K562 (cell line): ENCODE data around the gene MAP3K6. TPM values are rescaled to one million over a fixed set of nuclear protein-coding genes. Genes with fewer than 3 reads are reported as not detected.

Experiments
- CBFB ChIP-seq: sonication (generic); formaldehyde crosslinking; IDR thresholded peaks from 2 replicates; pipeline ENCODE4 v1.4.0; 2020; ENCODE audit warnings: mild to moderate bottlenecking, missing genetic modification reagents
- CCAR2 ChIP-seq: fragments of 200-400 bp; formaldehyde crosslinking; IDR thresholded peaks from 2 replicates; pipeline ENCODE4 v1.6.1; 2017; ENCODE audit warnings: mild to moderate bottlenecking, low read depth, low read length
- EHMT2 ChIP-seq: fragments of 450-650 bp; IDR thresholded peaks from 2 replicates; pipeline ENCODE4 v1.6.1; 2018; ENCODE audit warnings: antibody characterized with exemption
- NR3C1 ChIP-seq: sonication (generic); formaldehyde crosslinking; IDR thresholded peaks from 2 replicates; pipeline ENCODE4 v1.8.1; 2022; ENCODE audit warnings: missing genetic modification reagents
- PHF8 ChIP-seq: fragments of 200-600 bp; sonication (generic); IDR thresholded peaks from 2 replicates; pipeline ENCODE4 v1.6.1; 2012; ENCODE audit warnings: mixed run types, mild to moderate bottlenecking, inconsistent platforms, low read length, moderate library complexity, borderline replicate concordance
- POLR3A ChIP-seq: IDR thresholded peaks from 2 replicates; pipeline ENCODE4 v1.6.1; 2011; ENCODE audit warnings: borderline replicate concordance, mild to moderate bottlenecking, moderate library complexity; ENCODE audit not compliant: insufficient read length, insufficient read depth; ENCODE audit errors: extremely low read depth
- RBFOX2 ChIP-seq: fragments of 200-400 bp; formaldehyde crosslinking; IDR thresholded peaks from 2 replicates; pipeline ENCODE4 v1.6.1; 2017; ENCODE audit warnings: low read depth, mild to moderate bottlenecking, low read length, moderate library complexity
- TARDBP ChIP-seq: fragments of 450-650 bp; IDR thresholded peaks from 2 replicates; pipeline ENCODE4 v1.6.1; 2016
- TOE1 ChIP-seq, 2 experiments: fragments of 450-650 bp in 1 of 2; sonication (generic) in 1 of 2; formaldehyde crosslinking in 1 of 2; IDR thresholded peaks; 2 replicates each; pipeline versions ENCODE4 v1.7.1 to v1.8.0; 2016 to 2022; ENCODE audit warnings: borderline replicate concordance in 2 of 2, mild to moderate bottlenecking in 2 of 2, antibody characterized with exemption in 1 of 2, inconsistent platforms in 1 of 2, low read depth in 1 of 2, missing genetic modification reagents in 1 of 2, moderate library complexity in 1 of 2
- ZNF217 ChIP-seq: sonication (generic); formaldehyde crosslinking; IDR thresholded peaks from 2 replicates; pipeline ENCODE4 v1.8.0; 2022; ENCODE audit warnings: mild to moderate bottlenecking, missing genetic modification reagents
- ZNF324 ChIP-seq: fragments of 250-450 bp; sonication (Bioruptor Pico); IDR thresholded peaks from 2 replicates; pipeline ENCODE4 v1.4.0; 2020; ENCODE audit warnings: mild to moderate bottlenecking
- polyA plus RNA-seq, 8 experiments: library from polyadenylated mRNA; depleted of rRNA in 4 of 8; stranded (reverse) in 5 of 8; unstranded in 3 of 8; fragments of >200 nt; fragmentation: Nextera tagmentation in 2 of 8; fragmentation: Illumina TruSeq in 1 of 8; extraction: Ambion mirVana in 2 of 8; extraction: Trizol in 1 of 8; gene quantifications; 2 replicates each; pipeline versions ENCODE4 v1.2.1 to v1.2.3, GENCODE V29; 2011 to 2014; ENCODE audit warnings: inconsistent platforms in 1 of 8, missing spikeins in 1 of 8
- total RNA-seq, 7 experiments: library from RNA; depleted of rRNA in 6 of 7; stranded (reverse); fragments of >200 nt in 6 of 7; fragmentation: Illumina TruSeq in 2 of 7; extraction: Trizol in 2 of 7; gene quantifications; 2 replicates each; pipeline versions ENCODE4 v1.2.1 to v1.2.3, GENCODE V29; 2011 to 2021; ENCODE audit warnings: low replicate concordance in 1 of 7
- TF ChIP-seq, protein P1 (sequence below): sonication (generic); formaldehyde crosslinking; IDR thresholded peaks from 2 replicates; pipeline ENCODE4 v1.4.0; 2020; ENCODE audit warnings: mild to moderate bottlenecking, missing genetic modification reagents
- TF ChIP-seq, protein P2 (sequence below): fragments of 250-450 bp; sonication (Bioruptor Pico); IDR thresholded peaks from 2 replicates; pipeline ENCODE4 v1.5.0; 2021
- TF ChIP-seq, protein P3 (sequence below): fragments of 450-650 bp; IDR thresholded peaks from 2 replicates; pipeline ENCODE4 v1.6.1; 2016; ENCODE audit warnings: low read depth
- TF ChIP-seq, protein P4 (sequence below): fragments of 250-450 bp; sonication (Bioruptor Pico); IDR thresholded peaks from 2 replicates; pipeline ENCODE4 v1.4.0; 2020; ENCODE audit warnings: mild to moderate bottlenecking, moderate library complexity

The MAP3K6 gene
- total and polyA plus RNA-seq, 9 of the 15 experiments (the other 6 are each of a cell fraction or from before 2014, with no cell fraction given) = 0.99 to 21.9 (median 7.0) TPM

DNA sequence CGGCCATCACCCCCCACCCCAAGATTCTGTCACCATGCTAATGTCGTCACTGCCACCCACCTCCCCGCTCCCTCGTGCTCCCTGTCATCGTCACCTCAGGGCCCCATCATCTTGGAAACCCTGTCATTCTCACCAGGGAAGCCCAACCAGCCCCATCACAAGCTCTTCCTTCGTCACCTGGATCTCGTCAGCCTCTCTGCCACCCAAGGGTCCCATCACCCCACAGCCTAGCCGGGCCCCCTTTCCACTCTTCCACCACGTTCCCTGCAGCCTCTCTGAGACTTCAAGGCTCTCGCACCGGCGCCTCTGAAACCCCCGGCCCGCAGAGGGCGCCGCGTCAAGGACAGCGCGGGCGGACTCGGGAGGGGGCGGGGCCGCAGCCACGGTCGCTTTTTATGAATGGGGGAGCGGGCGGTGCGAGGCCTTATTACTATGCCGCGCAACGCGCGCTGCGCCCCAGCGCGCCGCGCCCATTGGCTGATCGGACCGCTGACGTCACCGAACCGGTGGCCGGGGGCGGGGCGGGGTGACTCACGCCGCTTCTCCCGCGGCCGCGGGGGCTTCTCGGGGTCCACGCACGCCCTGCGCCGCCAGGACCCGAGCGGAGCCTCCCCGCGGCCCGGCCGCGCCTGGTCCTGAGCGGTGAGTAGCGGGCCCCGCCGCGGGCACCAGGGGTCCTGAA is 25.5 kb upstream of the MAP3K6 start, which contains the start of gene GPR3 (continued):
- TF ChIP-seq, protein P1, sequence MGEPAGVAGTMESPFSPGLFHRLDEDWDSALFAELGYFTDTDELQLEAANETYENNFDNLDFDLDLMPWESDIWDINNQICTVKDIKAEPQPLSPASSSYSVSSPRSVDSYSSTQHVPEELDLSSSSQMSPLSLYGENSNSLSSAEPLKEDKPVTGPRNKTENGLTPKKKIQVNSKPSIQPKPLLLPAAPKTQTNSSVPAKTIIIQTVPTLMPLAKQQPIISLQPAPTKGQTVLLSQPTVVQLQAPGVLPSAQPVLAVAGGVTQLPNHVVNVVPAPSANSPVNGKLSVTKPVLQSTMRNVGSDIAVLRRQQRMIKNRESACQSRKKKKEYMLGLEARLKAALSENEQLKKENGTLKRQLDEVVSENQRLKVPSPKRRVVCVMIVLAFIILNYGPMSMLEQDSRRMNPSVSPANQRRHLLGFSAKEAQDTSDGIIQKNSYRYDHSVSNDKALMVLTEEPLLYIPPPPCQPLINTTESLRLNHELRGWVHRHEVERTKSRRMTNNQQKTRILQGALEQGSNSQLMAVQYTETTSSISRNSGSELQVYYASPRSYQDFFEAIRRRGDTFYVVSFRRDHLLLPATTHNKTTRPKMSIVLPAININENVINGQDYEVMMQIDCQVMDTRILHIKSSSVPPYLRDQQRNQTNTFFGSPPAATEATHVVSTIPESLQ (CRISPR knock-in tag) = peak; percentile 47; the same call in 1 of the 2 replicates
- no peak for TF ChIP-seq ZNF324 (CRISPR knock-in tag)
- TF ChIP-seq RBFOX2 = peak; percentile 82
- no peak for TF ChIP-seq POLR3A
- no peak for TF ChIP-seq EHMT2
- no peak for TF ChIP-seq ZNF217 (CRISPR knock-in tag)
- TF ChIP-seq, protein P2, sequence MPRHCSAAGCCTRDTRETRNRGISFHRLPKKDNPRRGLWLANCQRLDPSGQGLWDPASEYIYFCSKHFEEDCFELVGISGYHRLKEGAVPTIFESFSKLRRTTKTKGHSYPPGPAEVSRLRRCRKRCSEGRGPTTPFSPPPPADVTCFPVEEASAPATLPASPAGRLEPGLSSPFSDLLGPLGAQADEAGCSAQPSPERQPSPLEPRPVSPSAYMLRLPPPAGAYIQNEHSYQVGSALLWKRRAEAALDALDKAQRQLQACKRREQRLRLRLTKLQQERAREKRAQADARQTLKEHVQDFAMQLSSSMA (CRISPR knock-in tag) = no peak
- peak; percentile 76; the same call in 1 of the 2 replicates for TF ChIP-seq NR3C1 (CRISPR knock-in tag)
- no peak for TF ChIP-seq CBFB
- TF ChIP-seq TARDBP = 0 out of 2 replicates have a peak, but pooled peaks have one; percentile 23
- TF ChIP-seq, protein P3, sequence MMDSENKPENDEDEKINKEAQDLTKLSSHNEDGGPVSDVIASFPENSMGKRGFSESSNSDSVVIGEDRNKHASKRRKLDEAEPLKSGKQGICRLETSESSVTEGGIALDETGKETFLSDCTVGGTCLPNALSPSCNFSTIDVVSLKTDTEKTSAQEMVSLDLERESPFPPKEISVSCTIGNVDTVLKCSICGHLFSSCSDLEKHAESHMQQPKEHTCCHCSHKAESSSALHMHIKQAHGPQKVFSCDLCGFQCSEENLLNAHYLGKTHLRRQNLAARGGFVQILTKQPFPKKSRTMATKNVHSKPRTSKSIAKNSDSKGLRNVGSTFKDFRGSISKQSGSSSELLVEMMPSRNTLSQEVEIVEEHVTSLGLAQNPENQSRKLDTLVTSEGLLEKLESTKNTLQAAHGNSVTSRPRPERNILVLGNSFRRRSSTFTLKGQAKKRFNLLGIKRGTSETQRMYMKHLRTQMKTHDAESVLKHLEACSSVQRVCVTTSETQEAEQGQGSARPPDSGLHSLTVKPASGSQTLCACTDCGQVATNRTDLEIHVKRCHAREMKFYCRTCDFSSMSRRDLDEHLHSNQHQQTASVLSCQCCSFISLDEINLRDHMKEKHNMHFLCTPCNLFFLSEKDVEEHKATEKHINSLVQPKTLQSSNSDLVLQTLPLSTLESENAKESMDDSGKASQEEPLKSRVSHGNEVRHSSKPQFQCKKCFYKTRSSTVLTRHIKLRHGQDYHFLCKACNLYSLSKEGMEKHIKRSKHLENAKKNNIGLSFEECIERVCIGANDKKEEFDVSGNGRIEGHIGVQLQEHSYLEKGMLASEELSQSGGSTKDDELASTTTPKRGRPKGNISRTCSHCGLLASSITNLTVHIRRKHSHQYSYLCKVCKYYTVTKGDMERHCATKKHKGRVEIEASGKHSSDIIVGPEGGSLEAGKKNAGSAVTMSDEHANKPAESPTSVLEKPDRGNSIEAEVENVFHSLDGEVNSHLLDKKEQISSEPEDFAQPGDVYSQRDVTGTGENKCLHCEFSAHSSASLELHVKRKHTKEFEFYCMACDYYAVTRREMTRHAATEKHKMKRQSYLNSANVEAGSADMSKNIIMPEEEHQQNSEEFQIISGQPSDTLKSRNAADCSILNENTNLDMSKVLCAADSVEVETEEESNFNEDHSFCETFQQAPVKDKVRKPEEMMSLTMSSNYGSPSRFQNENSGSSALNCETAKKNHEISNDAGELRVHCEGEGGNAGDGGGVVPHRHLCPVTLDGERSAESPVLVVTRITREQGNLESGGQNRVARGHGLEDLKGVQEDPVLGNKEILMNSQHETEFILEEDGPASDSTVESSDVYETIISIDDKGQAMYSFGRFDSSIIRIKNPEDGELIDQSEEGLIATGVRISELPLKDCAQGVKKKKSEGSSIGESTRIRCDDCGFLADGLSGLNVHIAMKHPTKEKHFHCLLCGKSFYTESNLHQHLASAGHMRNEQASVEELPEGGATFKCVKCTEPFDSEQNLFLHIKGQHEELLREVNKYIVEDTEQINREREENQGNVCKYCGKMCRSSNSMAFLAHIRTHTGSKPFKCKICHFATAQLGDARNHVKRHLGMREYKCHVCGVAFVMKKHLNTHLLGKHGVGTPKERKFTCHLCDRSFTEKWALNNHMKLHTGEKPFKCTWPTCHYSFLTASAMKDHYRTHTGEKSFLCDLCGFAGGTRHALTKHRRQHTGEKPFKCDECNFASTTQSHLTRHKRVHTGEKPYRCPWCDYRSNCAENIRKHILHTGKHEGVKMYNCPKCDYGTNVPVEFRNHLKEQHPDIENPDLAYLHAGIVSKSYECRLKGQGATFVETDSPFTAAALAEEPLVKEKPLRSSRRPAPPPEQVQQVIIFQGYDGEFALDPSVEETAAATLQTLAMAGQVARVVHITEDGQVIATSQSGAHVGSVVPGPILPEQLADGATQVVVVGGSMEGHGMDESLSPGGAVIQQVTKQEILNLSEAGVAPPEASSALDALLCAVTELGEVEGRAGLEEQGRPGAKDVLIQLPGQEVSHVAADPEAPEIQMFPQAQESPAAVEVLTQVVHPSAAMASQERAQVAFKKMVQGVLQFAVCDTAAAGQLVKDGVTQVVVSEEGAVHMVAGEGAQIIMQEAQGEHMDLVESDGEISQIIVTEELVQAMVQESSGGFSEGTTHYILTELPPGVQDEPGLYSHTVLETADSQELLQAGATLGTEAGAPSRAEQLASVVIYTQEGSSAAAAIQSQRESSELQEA = no peak
- peak; percentile 85; the same call in 1 of the 2 replicates for TF ChIP-seq PHF8
- no peak for TF ChIP-seq CCAR2
- no peak; the same call in 1 of the 2 replicates for TF ChIP-seq TOE1 (IDR thresholded peaks at IDR 0.05; ENCODE audit: borderline replicate concordance)
- TF ChIP-seq TOE1 (CRISPR knock-in tag; IDR thresholded peaks at IDR 0.05; ENCODE audit: borderline replicate concordance, low read depth) = no peak
- TF ChIP-seq, protein P4, sequence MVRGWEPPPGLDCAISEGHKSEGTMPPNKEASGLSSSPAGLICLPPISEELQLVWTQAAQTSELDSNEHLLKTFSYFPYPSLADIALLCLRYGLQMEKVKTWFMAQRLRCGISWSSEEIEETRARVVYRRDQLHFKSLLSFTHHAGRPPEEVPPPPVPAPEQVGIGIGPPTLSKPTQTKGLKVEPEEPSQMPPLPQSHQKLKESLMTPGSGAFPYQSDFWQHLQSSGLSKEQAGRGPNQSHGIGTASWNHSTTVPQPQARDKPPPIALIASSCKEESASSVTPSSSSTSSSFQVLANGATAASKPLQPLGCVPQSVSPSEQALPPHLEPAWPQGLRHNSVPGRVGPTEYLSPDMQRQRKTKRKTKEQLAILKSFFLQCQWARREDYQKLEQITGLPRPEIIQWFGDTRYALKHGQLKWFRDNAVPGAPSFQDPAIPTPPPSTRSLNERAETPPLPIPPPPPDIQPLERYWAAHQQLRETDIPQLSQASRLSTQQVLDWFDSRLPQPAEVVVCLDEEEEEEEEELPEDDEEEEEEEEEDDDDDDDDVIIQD = no peak
